ENCODE measurements around the gene C7orf25. TPM values are rescaled to one million over a fixed set of nuclear protein-coding genes. Genes with fewer than 3 reads are reported as not detected.

The C7orf25 gene
- polyA plus RNA-seq, 2 donors, result 3.0 to 6.3 TPM

Other genes with a start within 250 kb of the C7orf25 start
- gene PSMA2, start 20.1 kb upstream of the C7orf25 start, polyA plus RNA-seq, result 100 to 1,000 TPM in 1 of 2 donors, 10 to 100 TPM in 1; 36.2 to 103 TPM
- gene MRPL32, start 20.3 kb upstream of the C7orf25 start, polyA plus RNA-seq, result 10 to 100 TPM; 50.6 to 59.8 TPM
- under 1 TPM; 0.11 to 0.47 TPM for gene HECW1, start 200.6 kb upstream of the C7orf25 start, polyA plus RNA-seq

Measured in esophagus (tissue), 2 donors.